A204.1 (cell line): ENCODE data around the gene LIFR.

Source experiments
- FAIRE-seq: peaks from 2 replicates; lab custom pipeline; 2012; peaks lifted over from hg19 to GRCh38; lab: Jason Lieb, UNC

The LIFR gene

DNA sequence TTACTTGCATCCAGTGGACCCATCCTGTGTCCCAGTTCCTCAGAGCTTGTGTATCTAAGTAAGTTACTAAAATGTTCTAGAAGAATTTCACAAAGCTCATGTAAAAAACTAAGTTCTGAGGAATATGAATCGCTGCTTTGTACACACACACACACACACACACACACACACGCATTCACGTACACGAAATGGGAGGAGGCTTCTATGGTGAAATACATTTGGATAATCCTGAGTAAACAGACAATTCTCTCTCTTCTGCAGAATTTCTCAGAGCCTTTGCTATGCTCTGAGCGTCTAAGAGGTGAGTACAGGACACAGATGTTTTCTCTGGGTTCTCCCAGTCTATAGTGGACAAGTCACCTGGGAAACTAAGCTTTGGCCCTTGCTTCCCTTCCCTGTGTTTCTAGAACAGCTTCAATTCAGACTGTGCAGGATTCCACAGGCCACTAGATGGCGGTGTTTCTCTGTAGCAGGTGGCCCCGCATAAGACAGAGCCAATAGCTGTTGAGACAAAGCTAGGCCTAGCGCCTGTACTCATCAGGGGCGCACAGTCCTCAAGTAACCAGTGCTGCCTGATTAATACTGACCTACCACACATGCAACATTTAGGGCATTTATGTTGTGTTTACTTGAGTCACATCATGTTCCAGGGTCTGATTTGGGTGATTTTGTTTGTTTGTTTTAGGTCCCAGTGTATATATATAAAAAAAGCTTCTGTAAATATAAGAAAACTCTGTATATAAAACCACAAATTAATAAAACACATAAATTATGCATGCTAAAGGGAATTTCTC lies 114.8 kb downstream of the LIFR start:
- FAIRE-seq: no peak

DNA sequence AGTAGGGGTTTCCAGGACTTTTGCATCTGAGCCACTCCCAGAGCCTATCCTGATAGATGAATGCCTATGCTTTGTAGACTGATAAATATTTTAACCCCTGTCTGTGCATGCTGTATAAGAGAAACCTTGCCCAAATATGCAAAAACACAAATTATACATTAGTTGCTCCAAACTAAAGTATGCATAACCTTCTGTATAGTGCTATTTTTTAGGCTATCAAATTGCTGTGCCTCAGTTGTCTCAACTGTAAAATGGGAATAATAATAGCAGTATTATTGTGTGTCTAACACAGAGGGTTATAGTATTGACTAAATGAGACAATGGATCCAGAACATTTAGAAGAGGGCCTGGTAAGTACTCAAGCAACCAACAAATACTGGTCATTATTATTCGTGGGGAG lies 117.7 kb downstream of the LIFR start:
- no peak for FAIRE-seq

DNA sequence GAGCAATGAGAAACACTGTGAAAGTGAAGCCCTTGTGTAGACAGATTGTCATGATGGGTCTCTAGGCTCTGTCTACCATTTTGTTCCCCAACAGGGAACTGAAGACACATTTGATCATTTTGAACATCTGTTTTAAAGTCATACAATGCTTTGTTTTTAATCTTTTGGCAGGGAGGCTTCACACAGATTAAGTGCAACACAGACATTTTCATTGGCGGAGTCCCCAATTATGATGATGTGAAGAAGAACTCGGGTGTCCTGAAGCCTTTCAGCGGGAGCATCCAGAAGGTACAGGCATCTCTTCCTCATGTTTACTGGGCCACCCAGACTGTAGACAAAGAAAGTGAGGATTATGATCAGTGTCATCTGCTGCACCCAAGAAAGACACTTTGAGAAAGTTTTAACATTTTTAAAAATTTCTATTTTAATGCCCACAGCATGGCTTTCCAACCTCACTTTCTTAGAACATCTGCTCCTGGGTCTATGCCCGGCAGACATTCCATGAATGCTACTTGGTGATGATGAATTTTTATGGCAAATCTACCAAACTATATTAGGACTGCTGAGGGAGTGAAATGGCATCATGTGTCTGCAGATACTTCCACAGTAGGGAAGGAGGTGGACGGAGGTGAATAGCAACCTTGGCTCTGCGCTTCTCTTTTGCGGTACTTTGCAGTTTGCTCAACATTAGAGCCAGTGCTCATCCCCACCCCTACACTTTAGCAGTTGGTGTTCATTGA lies 121.3 kb downstream of the LIFR start:
- no peak for FAIRE-seq

DNA sequence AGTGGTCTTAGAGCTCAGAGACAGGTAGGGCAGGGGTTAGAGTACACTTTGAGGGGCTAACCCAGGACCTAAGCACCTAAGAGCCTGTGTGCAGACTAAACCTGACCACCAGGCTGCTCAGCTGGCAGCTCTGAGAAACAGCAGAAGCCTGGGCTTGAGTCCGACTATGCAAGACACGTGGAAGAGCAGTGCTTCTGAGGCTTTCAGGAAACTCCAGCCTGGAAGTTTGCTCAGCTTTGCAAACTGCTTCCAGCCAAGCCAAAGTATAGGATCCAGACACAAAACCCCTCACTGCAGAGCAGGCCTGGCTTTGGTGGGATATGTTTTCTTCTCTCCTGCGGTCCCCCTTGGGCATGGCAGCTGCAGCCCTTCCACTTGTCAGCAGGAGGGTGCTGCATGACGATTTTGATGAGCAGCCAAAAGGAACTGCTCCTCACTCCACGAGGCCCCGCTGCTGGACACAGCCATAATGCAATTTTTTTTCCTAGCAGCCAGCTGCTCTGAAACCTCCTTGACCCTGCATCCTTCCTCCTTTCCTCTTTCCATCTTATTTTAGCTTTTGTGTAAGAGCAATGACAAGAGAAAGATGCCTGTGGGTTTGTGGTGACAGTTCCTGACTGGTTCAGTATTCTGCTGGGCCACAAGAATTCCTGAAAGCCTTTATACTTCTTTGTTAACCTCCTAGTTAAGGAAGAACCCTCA lies 123.1 kb downstream of the LIFR start:
- no peak for FAIRE-seq

DNA sequence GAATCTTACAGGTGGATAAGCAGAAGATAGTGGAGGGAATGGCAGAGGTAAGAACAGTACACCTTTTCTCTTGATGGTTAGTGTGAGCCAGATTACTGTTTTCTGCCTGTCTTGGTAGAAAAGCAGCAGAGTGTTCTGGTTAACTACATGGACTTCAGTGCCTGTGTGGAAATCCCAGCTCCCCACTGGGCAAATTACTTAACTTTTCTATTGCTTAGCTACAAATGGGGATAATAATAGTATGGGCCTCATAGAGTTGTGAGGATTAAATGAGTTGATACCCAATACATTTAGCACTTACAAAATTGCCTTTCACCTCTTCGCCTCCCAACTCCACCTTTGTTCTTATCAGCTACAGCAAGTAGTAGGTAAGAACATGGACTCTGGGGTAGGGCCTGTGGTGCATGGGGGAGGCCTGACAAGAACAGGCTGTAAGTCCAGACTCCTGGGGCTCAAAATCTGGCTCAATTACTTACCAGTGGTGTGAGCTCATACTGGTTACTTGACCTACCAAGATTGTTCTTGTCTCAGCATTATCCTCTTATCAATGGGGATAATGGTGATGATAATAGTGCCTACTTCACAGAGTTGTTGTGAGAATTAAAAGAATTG lies 125.1 kb downstream of the LIFR start:
- no peak for FAIRE-seq

DNA sequence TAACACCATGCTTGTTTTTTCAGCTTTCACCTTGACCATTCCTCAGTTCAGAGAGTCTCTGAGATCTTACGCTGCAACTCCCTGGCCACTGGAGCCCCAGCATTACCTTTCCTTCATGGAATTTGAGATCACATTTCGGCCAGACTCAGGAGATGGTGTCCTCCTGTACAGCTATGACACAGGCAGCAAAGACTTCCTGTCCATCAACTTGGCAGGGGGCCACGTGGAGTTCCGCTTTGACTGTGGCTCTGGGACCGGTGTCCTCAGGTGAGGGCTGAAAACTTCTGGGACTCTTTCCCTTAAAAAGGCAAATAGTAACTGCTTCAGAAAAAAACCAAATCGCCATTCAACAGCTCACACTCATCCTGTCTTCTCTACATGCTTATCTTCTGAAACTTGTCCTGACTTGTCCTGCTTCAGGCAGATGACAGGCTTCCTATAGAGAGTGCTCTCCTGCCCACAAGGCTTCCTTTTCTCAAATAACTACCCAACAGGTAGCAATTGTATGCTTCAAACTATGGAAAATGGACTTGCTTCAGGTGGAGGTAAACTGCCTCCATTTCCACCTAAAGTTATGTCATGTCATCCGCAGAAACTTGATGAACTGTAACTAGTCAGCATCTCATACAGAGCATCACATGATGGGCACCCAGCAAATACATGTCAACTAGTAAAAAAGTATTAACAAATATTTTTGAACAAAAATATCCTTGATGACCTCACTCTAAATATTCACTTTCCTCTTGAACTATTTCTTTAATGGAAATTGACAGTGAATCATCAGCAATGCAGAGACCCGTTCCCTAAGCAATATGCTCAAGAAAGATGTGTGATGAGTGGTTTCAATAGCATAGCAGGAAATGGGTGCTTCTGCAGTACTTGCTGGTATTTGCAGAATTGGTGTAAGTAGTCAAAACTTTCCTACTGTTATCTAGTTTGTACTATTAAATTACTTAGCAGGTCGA lies 129.2 kb downstream of the LIFR start:
- no peak for FAIRE-seq

DNA sequence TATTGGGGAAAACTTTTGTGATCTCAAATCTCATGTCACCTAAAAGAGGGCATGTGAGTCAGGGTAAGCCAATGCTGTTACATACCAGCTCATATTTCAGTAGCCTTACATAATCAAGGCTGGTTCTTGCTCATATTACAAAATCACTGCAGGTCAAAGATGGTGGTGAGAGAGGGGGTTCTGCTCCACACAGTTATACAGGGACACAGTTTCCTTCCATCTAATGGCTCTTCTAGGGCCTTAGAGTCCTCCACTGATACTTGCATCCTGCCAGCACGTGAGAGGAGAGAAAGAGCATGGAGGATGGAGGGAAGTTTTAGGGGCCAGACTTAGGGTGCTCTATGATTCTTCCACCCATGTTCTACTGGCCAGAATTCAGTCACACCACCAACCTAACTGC lies 130.0 kb downstream of the LIFR start:
- FAIRE-seq: no peak
